CD4-positive, alpha-beta T cell treated with Interferon gamma for 1 hour (primary cell): ENCODE measurements around the gene NEK8.
"Not testable (repeated sequence)": the region's sequence is repeated elsewhere in the genome, so short reads cannot be mapped to it uniquely, and the experiment has no call there.

Experiments used
- DNase-seq: peaks from one replicate; pipeline ENCODE4 v3.0.0-alpha.2; 2020

Gene NEK8

GRCh38 chr17:28710861-28711722 lies 17.5 kb upstream of the NEK8 start:
- peak; percentile 88 for DNase-seq

GRCh38 chr17:28711723-28712031 lies 16.9 kb upstream of the NEK8 start, which contains the start of gene PROCA1:
TSS of gene PROCA1 (minus strand) at chr17:28711888. CDS start at chr17:28711660, 228 bp downstream.
- no peak for DNase-seq

GRCh38 chr17:28712032-28712704 lies 16.4 kb upstream of the NEK8 start:
- peak; percentile 73 for DNase-seq

GRCh38 chr17:28712705-28713415 lies 15.7 kb upstream of the NEK8 start:
- DNase-seq, result no peak

- DNase-seq, result no peak
Observed at GRCh38 chr17:28714281-28714680, 14.3 kb upstream of the NEK8 start.

GRCh38 chr17:28715217-28715616 lies 13.4 kb upstream of the NEK8 start:
- no peak for DNase-seq

- DNase-seq, result no peak
Observed at GRCh38 chr17:28716740-28717577, 11.6 kb upstream of the NEK8 start.

GRCh38 chr17:28717578-28718332 lies 10.8 kb upstream of the NEK8 start, which contains the start of gene RAB34:
TSS of gene RAB34 (minus strand) at chr17:28717868. CDS start at chr17:28717266, 602 bp downstream.
- DNase-seq, result peak; percentile 34

- DNase-seq, result no peak
Observed at GRCh38 chr17:28718333-28719020, 10.1 kb upstream of the NEK8 start.

GRCh38 chr17:28719021-28719433 lies 9.6 kb upstream of the NEK8 start:
- no peak for DNase-seq

- no peak for DNase-seq
Observed at GRCh38 chr17:28720247-28720996, 8.2 kb upstream of the NEK8 start.

- DNase-seq, result not testable (repeated sequence)
Observed at GRCh38 chr17:28720997-28721329, 7.6 kb upstream of the NEK8 start.

GRCh38 chr17:28722417-28723158 lies 6.0 kb upstream of the NEK8 start:
- DNase-seq, result no peak

- no peak for DNase-seq
Observed at GRCh38 chr17:28723159-28723835, 5.3 kb upstream of the NEK8 start.

- not testable (repeated sequence) for DNase-seq
Observed at GRCh38 chr17:28723836-28724499, 4.6 kb upstream of the NEK8 start.

- no peak for DNase-seq
Observed at GRCh38 chr17:28724500-28725165, 4.0 kb upstream of the NEK8 start.

GRCh38 chr17:28725166-28725659 lies 3.4 kb upstream of the NEK8 start:
- DNase-seq, result no peak
